Activated CD8-positive, alpha-beta memory T cell treated with anti-CD3 and anti-CD28 coated beads, Interleukin-2, amount 50 U/mL, for 1 hour (primary cell): Measurements from ENCODE around the gene ETV4.
A peak's percentile ranks its signal among the peaks of the same experiment; 100 is the strongest.

Experiments used
- DNase-seq: peaks from one replicate; pipeline ENCODE4 v3.0.0-alpha.2; 2020; ENCODE audit errors: extremely low read depth

ETV4 gene

DNA sequence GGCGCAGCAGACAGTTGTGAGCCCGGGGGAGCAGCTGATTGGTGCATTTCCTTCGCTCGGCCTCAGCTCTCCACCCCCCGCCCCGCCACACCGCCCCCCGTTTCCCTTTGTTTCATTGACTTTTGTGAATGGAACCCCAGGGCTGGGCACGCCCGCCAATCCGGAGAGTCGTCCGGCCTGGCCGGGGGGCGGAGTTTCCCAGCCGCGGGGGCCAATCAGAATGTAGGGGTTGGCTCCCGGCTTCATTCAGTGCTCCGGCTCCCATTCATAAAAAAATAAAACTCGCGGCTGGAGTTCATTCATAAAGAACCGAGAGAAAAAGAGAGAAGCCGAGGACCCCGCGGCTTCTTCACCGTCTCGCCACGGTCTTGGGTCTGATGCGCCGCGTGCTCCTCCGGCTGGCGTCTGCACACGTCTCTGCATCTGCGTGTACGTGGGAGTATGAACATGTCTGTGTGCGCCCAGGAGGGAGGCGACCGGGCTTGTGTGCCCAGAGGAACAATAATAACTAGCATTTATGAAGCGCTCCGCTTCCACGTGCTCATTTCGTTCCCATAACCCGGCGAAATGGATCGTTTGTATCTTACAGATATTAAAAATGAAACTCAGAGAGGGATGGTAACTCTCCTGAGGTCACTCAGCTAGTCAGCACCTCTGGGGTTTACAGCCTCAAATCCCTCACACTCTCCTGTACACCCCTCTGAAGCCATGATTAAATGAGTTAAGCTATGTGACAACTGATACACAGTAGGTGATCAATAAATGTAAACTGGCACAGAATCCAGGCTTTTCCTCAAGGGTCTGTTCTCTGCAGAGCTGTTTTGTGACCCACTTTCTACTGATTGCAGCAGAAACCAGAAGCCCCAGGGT is at the start of gene ETV4:
ETV4 (minus strand) TSS at position 22 of the 870 bp plus-strand sequence. CDS start 723 bp downstream, outside the sequence.
- peak; percentile 61 for DNase-seq

DNA sequence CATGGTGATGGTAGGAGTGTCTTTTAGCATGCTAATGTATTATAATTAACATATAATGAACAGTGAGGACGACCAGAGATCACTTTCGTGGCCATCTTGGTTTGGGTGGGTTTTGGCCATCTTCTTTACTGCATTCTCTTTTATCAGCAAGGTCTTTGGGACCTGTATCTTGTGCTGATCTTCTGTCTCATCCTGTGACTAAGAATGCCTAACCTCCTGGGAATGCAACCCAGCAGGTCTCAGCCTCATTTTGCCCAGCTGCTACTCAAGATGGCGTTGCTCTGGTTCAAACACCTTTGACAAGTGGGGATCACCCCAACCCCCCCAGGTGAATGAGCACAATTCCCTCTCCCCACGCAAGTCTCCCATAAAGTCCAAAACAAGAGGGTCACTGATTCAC is 49.3 kb upstream of the ETV4 start:
- DNase-seq = no peak

DNA sequence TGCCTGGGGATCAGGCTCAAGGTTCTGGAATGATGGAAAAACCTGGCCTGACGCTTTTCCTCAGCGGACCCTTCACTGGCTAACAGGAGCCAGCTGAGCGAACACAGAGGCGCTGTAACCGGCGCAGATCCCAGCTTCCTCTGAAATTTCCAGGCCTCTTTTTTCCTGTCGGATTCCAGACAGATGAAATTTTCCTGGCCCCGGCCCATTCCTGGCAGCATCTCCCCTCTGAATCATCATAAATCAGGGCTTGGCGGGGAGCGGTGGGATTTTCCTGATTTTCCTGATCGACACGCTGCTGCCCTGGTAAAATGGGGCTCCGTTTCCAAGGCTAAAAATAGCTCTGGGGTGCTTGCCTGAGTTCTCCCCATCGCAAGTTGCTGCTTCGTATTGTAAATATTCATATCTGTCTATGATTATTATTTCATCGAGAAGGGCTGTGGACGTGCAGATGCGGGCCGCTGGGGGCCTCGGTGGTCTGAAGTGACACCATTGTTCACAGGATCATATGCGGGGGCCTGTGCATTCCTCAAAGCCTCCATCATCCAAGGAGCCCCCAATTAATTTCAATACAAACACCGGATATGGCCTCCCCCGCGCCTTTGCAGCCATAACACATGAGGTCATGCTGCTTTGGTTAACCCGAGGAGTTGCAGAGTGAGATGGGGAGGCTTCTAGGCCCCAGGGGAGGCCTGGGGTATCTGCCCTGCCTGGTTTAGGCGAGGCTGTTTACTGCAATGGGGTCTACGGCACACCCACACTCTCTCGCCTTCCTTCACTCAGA is 45.8 kb upstream of the ETV4 start:
- DNase-seq = no peak

DNA sequence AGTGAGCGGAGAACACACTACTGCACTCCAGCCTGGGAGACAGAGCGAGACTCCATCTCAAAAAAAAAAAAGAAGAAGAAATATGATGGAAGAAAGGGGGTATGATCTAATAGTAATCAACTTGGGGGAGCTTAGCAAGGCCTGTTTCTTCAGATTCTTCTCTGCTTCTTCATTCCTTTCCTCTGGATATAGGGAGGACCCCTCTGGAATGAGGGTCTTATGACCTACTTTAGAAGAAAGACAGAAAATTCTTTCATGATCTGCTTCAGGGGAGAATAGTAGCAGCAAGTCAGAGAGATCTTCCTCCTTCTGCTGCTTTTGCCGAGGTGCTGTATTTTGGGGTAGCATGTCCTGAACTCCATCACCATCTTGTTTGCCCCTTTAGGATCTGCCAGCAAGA is 44.9 kb upstream of the ETV4 start:
- no peak for DNase-seq

DNA sequence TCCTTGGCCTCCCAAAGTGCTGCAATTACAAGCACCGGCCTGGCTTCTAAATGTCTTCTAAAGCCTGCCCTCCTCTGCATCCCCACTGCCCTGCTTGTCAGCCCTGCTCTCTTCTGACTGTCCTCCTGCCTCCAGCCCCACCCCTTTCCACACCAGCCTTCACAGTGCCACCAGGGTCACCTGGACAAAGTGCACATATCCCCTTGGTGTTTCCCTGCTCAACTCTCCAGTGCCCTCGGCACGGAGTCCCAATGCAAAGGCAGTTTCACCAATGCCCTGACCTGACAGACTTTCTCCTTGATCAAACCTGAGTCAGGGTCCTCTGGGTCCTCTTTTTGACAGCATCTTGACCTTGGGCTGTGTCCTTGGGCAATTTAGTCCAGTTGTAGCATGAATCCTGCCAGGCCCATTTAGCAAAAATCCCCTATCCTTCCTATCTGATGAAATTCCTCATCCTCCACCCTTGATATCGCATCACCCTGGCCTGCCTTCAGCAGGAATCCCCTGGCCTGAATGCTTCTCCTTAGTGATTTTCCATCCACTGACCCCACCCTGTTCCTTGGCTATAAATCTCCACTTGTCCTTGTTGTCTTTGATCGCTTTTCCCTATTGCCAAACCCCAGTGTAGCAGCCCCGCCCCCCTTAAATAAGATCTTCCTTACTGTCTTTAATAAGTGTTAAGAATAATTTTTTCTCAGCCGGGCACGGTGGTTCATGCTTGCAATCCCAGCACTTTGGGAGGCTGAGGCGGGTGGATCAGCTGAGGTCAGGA is 42.7 kb upstream of the ETV4 start:
- DNase-seq = no peak

- DNase-seq = no peak
Observed at GRCh38 chr17:43588121-43588520, 42.0 kb upstream of the ETV4 start.

- no peak for DNase-seq
Observed at GRCh38 chr17:43587647-43588046, 41.5 kb upstream of the ETV4 start.

DNA sequence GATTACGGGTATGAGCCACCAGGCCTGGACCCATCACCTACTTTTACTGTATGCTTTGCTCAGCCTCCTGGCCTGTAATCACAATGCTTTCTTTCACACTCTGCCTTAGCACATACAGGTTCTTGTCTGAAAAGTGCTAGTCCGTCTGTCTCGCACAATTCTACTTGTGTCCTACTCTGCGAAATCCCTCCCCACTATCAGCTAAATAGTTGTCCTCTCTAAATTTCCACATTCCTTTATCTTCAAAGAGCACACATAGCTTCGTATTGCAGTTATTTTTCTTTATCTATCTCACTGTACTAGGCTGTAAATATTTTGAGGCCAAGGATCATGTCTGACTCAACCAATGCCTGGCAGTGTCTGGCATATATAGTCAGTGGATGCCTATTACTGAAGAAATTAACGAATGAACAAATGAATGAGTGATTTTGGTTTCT is 38.5 kb upstream of the ETV4 start:
- no peak for DNase-seq

GRCh38 chr17:43583332-43583731 is 37.2 kb upstream of the ETV4 start:
- DNase-seq = no peak

DNA sequence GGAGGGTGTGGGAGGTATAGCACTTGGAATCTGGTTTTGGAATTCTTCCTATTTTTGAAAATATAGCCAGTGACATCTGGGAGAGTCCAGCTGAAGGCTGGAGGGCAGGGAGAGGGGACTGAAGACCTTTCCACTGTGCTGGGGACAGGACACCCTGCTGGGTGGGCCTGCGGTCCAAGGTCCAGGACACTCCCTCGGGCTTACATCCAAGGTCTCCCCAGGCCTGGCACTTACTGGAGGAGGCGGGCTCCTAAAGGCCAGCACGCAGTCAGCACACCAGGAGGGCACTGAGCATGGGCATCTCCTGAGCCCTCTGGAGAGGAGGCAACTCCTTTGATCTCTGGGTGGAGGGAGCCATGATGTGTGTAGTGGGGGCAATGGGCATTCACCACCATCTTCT is 35.5 kb upstream of the ETV4 start:
- DNase-seq = no peak

DNA sequence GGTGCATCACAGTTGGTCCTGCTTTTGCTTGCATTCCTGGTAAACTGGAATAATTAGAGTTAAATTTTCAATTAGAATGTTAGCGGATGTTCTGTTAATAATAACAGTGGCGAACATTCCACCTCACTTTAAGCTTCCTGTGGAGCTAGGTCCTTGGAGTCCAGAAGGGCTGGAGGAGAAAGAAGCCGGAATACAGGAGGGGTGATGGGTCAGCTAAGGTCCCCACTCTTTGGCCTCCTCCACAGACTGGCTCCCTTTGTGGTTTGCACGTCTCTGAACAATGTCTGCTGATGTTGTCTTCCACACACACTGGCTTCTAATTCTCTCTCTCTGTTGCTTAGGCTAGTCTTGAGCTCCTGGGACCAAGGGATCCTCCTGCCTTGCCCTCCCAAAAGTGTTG is 35.0 kb upstream of the ETV4 start:
- no peak for DNase-seq

- no peak for DNase-seq
Observed at GRCh38 chr17:43579566-43580140, 33.5 kb upstream of the ETV4 start.

GRCh38 chr17:43578699-43579565 is 32.8 kb upstream of the ETV4 start:
- no peak for DNase-seq

DNA sequence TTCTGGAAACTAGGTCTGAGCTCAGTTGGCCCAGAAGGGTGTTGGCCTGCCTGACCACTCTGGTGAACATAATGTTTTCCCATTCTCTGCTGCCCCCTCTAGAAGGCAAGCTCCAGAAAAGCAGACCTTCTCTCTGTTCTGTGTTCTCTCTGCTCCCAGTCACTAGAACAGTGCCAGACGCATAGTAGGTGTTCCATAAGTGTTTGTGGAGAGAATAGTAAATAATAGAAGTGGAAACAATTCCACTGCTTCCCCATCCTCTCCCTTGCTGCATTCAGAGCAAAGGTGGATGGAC is 32.2 kb upstream of the ETV4 start:
- no peak for DNase-seq

DNA sequence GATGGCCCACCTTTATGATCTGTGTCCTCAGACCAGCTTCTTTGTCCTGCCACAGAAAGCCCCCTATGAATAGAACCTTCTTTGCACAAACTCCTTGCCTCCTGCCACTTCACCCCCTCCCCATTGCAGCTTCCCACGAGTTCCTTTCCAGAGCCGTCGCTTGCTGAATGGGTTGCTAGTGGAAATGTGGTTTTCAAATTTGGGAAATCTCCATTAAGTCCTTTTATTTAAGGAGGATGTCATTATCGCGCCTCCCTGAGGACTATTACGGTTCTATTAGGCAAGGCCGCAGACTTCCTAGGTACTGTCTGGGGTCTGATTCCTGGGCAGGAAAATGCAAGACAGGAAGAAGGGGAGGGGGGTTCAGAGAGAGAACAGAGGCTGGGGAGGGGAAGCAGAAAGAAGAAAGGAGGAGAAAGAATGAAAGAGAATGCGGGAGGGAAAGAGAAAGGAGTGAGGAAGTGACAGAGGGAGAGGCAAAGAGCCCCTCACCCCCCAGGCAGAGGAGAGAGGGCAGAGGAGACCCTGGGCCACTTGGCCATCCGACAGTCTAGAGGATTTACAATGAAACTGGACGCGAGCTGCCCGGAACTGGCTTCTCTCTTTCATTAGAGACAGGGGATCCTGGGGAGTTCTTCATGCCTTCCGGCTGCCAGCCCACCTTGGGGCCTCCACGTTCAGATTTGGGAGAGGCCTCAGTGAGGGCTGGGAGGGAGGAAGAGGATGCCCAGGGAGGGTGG is 31.7 kb upstream of the ETV4 start:
- DNase-seq = no peak

- DNase-seq = peak; percentile 8
Observed at GRCh38 chr17:43576563-43577229, 30.6 kb upstream of the ETV4 start.

- no peak for DNase-seq
Observed at GRCh38 chr17:43574896-43575525, 28.9 kb upstream of the ETV4 start.

GRCh38 chr17:43574348-43574747 is 28.2 kb upstream of the ETV4 start:
- DNase-seq = no peak

DNA sequence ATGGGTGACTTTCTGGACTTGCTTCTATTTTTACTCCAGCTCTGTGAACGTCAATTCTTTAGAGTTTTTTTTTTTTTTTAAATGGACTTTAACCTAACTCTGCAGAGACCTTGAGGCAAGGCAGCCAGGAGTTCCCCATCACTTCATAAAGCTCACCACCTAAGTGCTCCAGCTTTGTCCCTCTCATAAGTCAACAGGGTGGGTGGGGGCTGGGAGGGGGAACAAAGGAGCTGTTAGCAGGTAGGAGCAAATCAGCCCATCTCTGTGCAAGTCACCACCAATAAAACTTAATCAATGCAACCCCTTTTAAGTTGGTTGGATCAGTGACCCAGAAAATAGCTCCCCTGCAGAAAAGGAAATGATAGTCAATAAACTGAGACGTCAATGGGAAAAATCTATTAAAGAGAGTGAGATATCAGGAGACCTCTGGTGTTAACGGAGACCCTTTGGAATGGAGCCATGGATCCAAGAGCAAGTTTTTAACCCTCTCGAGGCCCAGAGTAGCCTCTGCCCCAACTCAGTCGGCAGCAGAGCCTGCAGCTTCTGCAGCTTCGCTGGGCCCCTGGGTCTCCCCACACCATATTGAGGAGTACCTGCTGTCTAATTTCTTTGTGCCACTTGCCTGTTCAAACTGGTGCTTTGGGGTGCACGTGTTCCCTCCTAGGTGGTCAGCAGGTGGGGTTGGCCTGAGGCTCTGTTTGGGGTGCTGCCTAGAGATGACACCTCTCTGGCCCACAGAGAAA is 27.6 kb upstream of the ETV4 start:
- no peak for DNase-seq
